Activated T-cell treated with anti-CD3 and anti-CD28 coated beads for 1 hour (primary cell): ENCODE results near the gene LAMC2.

Experiments
- DNase-seq: peaks from one replicate; pipeline ENCODE4 v3.0.0-alpha.2; 2020; ENCODE audit warnings: low read depth

The LAMC2 gene

DNA sequence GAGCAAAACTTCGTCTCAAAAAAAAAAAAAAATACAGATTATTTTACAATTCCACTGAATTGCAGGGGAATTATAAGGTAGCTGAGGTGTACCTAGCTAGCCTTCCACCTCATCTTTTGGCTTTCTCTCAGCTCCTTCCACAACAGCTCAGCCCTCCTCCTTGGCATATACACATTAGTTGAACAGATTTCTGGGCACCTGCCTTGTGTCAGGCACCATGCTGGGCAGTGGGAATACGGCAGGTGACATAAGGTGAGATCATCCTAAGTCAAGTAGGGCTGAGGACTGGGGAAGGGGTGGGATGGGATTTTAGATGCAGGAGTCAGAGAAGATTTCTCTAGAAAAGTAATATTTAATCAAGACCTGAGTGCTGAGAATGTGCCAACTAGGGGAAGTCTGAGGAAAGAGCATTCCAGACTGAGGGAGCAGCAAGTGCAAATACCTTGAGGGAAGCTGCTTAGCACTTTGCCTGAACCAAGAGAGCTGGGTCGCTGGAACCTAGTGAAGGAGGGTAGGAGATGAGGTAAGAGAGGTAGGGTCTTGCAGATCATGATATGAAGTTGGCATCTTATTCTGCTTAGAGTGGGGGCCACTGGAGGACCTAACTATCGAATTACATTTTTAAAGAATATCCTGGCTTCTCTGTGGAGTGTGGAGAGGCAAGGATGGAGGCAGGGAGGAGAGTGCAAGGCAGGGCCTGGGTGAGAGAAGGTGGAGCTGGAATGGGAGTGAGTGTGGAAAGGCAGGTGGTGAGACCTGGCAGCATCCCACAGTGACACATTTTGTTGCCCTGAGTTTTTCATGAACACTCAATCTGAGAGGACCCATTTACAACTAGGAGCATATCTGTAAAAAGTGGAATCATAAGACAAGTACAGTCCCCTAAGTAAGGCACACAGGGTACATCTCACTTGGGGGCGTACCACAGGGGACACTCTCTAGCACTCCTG lies 28.2 kb downstream of the LAMC2 start:
- no peak for DNase-seq

DNA sequence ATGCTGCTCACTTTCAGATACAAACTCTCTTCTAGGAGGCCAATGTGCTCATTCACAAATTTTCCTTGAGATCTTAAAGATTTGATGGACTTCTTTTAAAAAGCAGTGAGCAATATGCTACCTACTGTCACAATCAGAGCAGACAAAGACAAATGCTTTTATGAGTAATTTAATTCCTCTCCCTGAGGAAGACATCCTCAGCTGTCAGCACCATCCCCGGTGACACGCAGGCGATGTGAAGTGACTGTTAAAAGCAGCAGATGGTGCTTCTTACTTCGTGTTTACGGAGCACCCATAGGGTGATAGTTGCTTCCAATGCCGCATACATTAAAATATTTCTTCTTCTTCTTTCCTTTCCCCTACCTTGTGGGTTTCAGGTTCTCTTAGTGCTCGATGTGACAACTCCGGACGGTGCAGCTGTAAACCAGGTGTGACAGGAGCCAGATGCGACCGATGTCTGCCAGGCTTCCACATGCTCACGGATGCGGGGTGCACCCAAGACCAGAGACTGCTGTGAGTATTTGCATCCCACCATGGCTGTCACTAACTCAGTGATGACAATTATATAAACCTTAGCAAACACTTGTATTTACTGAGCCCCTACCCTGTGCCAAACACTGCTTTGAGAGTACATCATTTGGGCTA lies 29.1 kb downstream of the LAMC2 start:
- DNase-seq = no peak

DNA sequence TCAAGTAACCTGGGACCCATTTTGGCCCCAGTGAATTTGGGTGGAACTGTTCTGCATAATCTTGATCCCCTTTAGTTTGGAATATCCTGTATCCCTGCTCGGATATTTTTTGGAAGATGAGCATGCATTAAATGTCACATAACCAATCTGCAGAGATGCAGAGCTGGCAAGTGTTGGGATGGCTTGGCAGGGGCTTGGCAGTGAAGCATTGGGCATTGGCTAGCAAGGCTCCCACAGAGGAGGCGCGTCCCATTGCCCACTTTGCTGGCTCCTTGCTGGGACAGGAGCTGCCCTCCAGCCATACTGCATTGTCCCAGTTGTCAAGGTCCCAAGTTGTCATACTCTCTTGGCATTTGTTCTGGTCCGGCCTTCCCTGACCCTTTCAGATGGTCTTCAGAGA lies 29.9 kb downstream of the LAMC2 start:
- DNase-seq = no peak

DNA sequence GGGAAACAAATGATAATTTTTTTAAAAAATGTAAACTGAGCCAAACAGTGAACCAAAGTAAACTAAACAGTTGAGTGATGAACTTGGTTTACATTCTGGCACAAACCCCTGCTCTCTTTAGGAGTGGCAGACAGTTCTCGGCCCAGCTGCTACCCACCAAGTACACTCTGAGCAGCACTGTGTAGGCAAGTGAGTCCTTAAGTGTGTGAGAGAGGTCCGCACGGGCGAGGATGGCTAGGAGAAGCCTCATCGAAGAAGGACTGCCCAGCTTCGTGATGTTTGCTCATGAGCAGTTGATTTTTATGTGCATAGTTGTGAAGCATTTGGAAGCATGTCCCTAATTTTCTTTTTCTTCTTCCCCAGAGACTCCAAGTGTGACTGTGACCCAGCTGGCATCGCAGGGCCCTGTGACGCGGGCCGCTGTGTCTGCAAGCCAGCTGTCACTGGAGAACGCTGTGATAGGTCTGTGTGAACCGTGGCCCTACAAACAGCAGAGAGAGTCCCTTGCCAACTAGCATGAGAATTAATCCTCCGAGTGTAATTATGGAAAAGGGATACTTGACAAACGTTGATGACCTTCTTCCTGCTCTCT lies 32.1 kb downstream of the LAMC2 start:
- DNase-seq = no peak

DNA sequence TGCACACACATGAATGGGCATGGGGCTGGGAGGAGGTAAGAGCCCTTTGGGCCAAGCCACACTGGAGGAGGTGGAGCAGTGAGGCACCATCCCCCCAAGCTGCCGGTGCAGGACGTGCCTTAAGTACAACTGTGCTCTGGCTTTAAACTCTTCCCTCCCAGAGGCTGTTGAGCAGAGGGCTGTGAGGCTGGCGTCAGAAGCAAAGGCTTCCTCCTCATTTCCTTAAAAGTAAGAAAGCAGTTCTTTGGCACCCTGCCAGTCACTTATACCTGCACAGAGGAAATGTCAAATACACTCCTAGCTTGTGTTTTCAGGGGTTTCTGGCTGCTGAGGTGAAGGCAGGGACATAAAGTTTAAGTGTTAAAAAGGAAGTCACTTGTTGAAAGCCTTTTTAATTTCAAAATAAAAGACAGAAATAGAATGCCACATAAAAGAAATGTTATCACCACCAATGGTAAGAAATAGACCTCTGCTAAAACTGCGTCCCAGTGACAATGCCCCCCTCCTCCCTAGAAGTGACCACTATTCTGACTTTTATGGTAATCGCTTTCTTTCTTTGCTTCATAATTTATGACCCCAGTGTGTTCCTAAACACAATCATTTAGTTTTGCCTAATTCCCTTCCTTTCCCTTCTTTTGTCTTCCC lies 33.0 kb downstream of the LAMC2 start:
- DNase-seq = peak; percentile 35

DNA sequence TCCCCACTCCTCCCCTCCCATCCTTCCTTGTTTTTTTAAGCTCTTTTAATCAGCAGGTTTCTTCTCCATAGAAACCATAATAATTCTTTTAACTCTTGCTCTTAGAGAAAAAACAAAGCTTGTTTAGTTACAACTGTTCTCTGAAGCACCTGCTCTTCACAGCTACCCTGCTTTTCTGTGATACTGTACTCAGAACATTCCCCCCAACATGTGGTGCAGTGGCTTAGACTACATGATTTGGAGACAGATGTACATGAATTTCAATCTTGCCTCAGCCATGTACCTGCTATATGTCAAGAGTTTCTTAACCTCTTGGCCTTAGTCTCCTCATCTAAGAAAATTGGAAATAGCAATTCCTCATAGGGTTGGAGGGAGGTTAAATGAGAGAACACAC lies 33.5 kb downstream of the LAMC2 start:
- no peak for DNase-seq

DNA sequence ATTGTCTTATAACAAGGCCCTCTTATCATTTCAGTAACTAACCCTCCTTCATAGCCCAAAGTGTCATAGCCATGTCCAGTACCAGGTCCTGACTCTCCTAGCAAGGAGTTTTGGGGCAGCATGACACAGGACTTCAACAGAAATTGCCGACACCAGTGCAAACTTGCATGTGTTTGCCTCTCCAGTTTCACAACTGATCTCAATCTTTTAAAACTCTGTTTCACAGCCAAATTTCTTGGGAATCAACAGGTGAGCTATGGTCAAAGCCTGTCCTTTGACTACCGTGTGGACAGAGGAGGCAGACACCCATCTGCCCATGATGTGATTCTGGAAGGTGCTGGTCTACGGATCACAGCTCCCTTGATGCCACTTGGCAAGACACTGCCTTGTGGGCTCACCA lies 36.8 kb downstream of the LAMC2 start:
- DNase-seq = no peak

DNA sequence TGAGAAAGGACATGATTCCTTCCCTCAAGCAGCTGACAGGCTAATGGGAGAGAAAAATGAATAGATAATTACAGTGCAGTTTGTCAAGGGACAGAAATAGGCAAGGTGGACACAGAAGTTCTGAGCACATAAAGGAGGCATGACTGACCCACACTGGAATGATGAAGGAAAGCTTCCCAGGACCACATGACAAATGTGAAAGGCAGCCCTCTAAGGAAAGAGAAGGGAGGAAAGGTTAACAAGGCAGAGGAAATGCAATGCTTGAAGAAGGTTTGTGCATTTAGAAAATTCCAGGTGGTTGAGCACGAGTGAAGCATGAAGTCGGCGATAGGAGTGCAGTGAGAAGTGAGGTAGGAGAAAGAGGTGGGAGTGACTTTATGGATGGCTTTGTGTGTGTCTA lies 37.4 kb downstream of the LAMC2 start:
- no peak for DNase-seq

DNA sequence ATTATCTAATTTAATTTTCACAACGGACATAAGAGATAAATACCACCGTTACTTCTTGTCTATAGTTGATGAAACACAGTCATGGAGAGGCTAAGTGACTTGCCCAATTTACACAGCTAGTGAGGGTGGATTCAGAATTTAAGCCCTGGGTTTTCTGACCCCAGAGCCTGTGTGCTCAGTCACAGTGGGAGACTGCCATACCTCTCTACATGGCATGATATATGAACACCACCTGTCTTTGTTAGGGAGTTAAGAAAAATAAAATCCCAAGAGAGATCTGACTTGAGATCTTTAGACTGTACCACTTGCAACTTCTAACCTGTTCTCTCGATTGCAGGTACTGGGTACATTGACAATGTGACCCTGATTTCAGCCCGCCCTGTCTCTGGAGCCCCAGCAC lies 40.3 kb downstream of the LAMC2 start:
- no peak for DNase-seq

DNA sequence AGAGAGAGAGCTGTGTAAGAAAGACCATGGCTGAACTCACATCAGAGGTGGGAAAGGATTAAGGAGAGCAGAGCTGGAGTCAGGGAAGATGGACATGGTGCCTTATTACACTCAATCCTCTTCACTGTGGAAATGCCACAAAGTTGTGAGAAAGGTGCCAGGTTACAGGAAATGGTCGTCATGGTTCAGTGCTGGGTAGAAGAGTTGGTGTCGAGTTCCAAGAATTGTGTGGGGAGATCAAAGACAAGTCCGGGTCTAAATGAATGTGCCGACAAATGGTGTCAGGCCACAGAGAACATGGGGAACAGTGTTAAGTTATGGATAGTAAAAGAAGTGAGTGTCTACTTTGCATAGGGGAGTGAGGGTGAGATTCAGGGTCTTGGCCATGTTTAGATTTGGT lies 40.9 kb downstream of the LAMC2 start:
- DNase-seq = no peak

DNA sequence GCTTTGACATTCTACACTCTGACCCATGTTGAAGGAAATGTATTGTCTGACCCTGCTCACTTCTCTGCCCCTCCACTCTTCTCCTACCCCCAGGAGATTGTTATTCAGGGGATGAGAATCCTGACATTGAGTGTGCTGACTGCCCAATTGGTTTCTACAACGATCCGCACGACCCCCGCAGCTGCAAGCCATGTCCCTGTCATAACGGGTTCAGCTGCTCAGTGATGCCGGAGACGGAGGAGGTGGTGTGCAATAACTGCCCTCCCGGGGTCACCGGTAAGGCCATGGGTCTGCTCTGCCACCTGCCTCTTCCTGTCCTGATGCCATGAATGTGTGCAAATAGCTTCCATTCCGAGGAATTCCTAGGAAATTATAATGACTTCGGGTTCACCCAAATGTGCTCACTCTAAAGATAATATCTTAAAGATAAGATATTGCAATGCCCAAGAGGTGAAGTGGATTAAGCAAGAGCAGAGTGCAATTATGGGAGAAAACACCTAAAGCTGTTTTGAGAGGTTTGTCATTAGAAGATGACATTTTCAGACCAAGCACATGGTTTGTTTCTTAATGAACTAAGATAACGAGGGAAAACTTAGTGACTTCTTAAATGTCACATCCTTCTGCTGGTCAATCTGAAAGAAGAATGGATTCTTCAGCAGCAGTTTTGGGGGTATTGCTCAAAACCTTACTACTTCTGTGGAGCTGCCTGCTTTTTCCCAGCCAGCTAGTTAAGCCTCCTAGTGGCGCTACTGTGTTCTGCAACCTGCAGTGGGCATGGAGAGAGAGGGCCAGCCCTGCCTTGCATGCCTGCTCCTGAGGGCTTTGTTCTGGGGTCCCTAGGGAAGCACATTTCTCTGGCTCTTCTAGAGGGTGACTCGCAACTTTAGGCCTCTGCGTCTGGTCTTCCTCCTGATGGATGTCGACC lies 41.6 kb downstream of the LAMC2 start:
- no peak for DNase-seq

DNA sequence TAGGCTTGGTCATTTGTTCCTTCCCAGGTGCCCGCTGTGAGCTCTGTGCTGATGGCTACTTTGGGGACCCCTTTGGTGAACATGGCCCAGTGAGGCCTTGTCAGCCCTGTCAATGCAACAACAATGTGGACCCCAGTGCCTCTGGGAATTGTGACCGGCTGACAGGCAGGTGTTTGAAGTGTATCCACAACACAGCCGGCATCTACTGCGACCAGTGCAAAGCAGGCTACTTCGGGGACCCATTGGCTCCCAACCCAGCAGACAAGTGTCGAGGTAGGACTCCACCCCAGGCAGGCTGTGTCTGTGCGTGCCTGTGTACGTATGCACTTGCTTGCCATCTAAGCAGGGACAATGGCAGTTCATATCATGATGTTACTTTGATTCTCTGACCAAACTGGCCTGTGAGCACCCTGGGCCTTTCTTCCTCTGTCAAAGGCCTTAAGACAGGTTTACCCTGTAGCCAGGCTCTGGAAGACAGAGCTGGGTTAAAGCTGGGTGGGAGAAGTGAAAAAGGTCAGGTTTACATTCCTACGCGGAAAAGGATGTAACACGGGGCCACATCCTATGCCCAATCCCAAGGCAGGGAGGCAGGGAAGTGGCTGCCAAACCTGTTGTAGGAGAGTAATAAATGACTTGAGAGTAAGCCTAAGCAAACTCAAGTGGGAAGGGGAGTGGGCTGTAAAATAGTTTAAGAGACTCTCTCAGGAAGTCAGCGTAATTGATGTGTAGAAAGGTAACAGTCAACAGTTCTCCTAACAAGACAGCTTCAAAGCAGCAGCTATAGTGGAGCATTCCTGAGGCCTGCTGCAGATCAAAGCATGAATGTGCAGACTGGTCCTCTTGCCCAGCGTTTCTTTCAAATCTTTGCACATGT lies 42.5 kb downstream of the LAMC2 start:
- no peak for DNase-seq

DNA sequence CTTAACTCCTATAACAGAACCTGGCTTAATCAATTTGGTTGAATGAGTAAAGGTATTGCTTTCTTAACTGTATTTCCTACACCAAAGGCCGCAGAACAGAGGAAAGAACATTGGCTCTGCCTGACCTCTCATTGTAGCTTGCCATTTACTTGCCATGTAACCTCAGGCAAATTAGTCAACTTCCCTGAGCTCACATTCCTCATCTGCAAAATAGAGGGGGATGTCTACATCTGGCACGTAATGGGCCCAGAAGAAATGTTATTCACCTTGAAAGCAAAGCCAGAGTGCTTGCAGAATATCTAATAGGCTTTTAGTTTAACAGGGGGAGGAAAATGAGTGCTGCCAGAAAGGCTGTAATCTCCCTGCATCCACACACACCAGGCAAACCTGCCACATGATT lies 44.3 kb downstream of the LAMC2 start:
- DNase-seq = no peak

DNA sequence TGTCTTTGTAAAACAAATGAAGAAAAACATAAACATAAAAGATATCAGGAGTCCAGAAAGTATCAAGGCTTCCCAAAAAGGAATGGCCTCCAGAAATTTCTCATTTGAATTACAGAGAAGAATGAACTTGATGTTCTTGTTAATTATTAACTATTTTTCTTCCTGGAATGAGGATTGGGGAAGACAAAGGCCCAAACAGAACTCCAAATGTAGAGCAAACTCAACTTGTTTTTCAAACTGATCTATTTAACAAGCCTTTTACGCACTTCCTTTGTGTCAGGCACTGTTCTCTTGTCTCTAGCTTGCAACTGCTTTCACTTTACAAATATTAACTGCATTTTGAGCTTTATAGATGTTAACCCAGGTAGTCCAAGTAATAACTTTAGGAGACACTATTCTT lies 45.5 kb downstream of the LAMC2 start:
- no peak for DNase-seq

DNA sequence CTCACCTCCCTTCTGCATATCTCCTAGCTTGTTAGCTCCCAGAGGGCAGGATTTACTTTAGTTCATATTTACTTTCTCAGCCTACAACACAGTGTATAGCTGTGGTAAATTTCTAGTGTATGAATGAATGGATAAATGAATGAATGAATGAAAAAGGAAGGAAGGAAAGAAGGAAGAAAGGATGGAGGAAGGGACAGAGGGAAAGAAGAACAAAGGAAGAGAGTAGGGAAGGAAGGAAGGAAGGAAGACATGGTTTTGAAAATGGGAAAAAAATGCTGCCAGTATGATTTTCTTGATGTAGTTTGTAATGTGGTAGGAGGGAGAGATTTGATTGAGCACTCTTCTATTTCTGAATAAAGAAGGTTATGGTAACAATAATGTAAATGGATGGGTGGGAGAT lies 47.0 kb downstream of the LAMC2 start:
- DNase-seq = no peak

DNA sequence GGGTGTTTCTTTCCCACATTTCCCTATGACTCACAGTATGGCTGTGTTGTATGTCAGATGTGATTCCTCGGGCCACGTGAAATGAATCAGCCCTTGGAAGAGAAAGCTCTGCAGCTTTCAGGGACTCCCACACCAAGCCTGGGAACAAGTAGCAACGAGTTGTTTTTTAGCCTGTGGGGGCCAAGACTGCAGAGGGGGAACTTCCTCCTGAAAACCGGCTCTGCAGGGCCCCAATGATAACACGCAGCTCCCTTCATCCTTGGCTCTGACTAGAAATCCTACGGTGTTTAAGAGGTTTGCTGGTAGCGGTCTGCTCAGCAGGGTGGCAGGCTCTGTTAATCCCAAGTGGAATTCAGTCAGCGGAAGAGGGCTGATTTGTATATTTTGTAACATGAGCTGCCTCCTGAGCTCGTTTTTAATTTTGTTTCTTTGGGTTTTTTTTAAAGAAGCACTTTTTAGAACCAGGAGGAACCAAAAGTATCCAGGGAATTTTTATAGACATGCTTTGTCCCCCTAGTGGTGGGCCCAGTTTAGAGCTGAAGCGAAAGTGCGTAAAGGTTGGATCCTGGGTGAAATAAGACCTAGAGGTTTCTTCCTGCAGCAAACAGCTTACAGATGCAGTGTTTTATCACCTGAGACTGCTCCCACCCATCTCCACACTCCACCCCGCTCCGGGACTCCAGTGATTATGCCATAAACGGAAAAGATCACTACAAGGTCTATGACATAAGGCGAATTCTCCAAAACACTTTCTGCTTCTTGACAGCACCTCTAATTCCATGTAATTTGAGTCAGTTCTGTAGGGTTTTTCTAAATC lies 48.8 kb downstream of the LAMC2 start:
- no peak for DNase-seq

DNA sequence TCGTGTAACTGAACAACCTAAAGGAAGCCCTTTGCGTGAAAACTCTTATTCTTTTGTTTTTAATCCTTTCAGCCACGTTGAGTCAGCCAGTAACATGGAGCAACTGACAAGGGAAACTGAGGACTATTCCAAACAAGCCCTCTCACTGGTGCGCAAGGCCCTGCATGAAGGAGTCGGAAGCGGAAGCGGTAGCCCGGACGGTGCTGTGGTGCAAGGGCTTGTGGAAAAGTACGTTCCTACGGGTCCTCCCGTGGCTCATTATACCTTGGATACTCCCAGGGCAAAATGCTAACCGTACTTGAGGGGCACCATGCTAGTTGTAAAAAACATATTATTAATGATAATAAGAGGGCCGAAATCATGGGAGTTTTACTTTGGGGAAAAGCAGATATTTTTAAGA lies 49.4 kb downstream of the LAMC2 start:
- no peak for DNase-seq

DNA sequence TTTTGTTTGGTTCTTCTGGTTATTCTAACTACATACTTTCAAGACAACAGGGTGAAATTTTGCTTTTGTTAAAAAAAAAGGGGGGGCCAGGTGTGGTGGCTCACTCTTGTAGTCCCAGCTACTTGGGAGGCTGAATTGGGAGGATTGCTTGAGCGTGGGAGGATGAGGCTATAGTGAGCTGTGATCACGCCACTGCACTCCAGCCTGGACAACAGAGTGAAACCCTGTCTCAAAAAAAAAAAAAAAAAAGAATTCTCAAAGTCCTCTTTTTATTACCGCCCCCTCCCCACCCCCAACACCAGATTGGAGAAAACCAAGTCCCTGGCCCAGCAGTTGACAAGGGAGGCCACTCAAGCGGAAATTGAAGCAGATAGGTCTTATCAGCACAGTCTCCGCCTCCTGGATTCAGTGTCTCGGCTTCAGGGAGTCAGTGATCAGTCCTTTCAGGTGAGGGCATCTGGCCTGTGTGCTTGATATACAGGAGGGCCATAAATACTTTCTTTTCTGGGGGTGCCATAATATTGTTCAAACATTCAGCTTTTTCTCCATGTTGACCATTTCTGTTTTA lies 50.2 kb downstream of the LAMC2 start:
- DNase-seq = no peak

DNA sequence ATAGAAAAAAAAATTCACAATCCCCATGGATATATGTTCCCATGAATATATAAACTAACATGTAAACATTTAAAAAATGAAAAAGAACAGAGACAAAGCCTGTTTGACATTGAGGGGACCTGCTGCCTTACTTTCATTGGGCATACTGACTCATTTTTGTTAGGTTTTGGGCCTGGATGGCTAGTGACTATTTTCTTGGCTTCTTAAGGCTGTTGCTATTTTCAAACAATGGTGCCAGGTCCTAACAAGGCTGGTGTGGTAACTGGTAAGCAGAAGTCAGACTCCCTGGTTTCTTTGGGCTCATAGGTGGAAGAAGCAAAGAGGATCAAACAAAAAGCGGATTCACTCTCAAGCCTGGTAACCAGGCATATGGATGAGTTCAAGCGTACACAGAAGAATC lies 51.0 kb downstream of the LAMC2 start:
- DNase-seq = no peak
